ENCODE data around the gene DGLUCY. TPM values are rescaled to one million over a fixed set of nuclear protein-coding genes. Genes with fewer than 3 reads are reported as not detected.
"Not testable (repeated sequence)": the region's sequence is repeated elsewhere in the genome, so short reads cannot be mapped to it uniquely, and the experiment has no call there.

The DGLUCY gene
- total RNA-seq, 4 donors from 2014 or later = 47.1 to 145 (median 102) TPM

GRCh38 chr14:91153360-91153759 is 39.5 kb downstream of the DGLUCY start:
- H3K9me3 ChIP-seq = no peaks in the 10 kb centered on the region
- H3K27ac ChIP-seq = no peak overlapping the region
- no peak overlapping the region for H3K4me3 ChIP-seq
- DNase-seq = peak in 1 of 3 donors; percentile 54
- TF ChIP-seq CTCF (IDR thresholded peaks at IDR 0.05) (no peak), POLR2A (IDR thresholded peaks at IDR 0.05) (no peak)
- peaks cover 0 to 45% (median 0%) of the 10 kb centered on the region in 4 donors for H3K4me1 ChIP-seq
- peaks cover 0 to 14% (median 0%) of the 10 kb centered on the region in 3 donors for H3K36me3 ChIP-seq
- H3K27me3 ChIP-seq = no peaks in the 10 kb centered on the region

- Histone ChIP-seq H3K4me1 (peaks cover 0 to 40% (median 0%) of the 10 kb centered on the region in 4 donors), H3K9me3 (no peaks in the 10 kb centered on the region), H3K27me3 (no peaks in the 10 kb centered on the region), H3K27ac (peak overlapping the region in 2 of 4 donors; percentile 20 to 60), H3K36me3 (peaks cover 0 to 27% (median 0%) of the 10 kb centered on the region in 3 donors), H3K4me3 (no peak overlapping the region)
- DNase-seq = peak; percentile 25 to 93 (median 77)
- TF ChIP-seq POLR2A (IDR thresholded peaks at IDR 0.05) (no peak), CTCF (IDR thresholded peaks at IDR 0.05) (no peak)
Observed at GRCh38 chr14:91154851-91155625, 41.2 kb downstream of the DGLUCY start.

GRCh38 chr14:91155626-91156089 is 41.8 kb downstream of the DGLUCY start:
- Histone ChIP-seq H3K36me3 (peaks cover 0 to 33% (median 0%) of the 10 kb centered on the region in 3 donors), H3K4me1 (peaks cover 0 to 40% (median 0%) of the 10 kb centered on the region in 4 donors), H3K9me3 (no peaks in the 10 kb centered on the region), H3K27ac (peak overlapping the region in 2 of 4 donors; percentile 20 to 60), H3K4me3 (no peak overlapping the region), H3K27me3 (no peaks in the 10 kb centered on the region)
- no peak for TF ChIP-seq POLR2A (IDR thresholded peaks at IDR 0.05)
- TF ChIP-seq CTCF (IDR thresholded peaks at IDR 0.05) = no peak
- no peak for DNase-seq

- H3K27me3 ChIP-seq, H3K27ac ChIP-seq, H3K4me3 ChIP-seq, H3K9me3 ChIP-seq, DNase-seq: not testable (repeated sequence)
- H3K4me1 ChIP-seq = peaks cover 0 to 40% (median 0%) of the 10 kb centered on the region in 4 donors
- H3K36me3 ChIP-seq = peaks cover 0 to 38% (median 0%) of the 10 kb centered on the region in 3 donors
Observed at GRCh38 chr14:91156142-91156666, 42.3 kb downstream of the DGLUCY start.

GRCh38 chr14:91156877-91157276 is 43.0 kb downstream of the DGLUCY start:
- Histone ChIP-seq H3K36me3 (peaks cover 0 to 45% (median 0%) of the 10 kb centered on the region in 3 donors), H3K4me1 (peaks cover 0 to 40% (median 0%) of the 10 kb centered on the region in 4 donors)
- not testable (repeated sequence) for H3K9me3 ChIP-seq, DNase-seq, H3K27ac ChIP-seq, H3K4me3 ChIP-seq, H3K27me3 ChIP-seq

- Histone ChIP-seq H3K4me1 (peaks cover 0 to 40% (median 0%) of the 10 kb centered on the region in 4 donors), H3K4me3 (no peak overlapping the region), H3K9me3 (no peaks in the 10 kb centered on the region), H3K27me3 (no peaks in the 10 kb centered on the region), H3K27ac (peak overlapping the region in 2 of 4 donors; percentile 38 to 46), H3K36me3 (peaks cover 0 to 59% (median 0%) of the 10 kb centered on the region in 3 donors)
- peak in 1 of 3 donors; percentile 57 for DNase-seq
- TF ChIP-seq POLR2A (IDR thresholded peaks at IDR 0.05) (no peak), CTCF (IDR thresholded peaks at IDR 0.05) (no peak)
Observed at GRCh38 chr14:91158091-91158790, 44.4 kb downstream of the DGLUCY start.

Measured in Peyer's patch (tissue), 4 donors.